Spleen (tissue), 7 donors: ENCODE measurements around the gene RAB6A.

Source experiments
- CTCF ChIP-seq, 11 experiments: fragments of 200-600 bp in 7 of 11; fragments of 450-650 bp in 4 of 11; sonication (generic) in 4 of 11; IDR thresholded peaks in 8 of 11; conservative IDR thresholded peaks in 3 of 11; 1 replicate in 7 of 11; 2 replicates in 4 of 11; pipeline versions ENCODE4 v1.4.0 to v1.8.0; 2016 to 2021; ENCODE audit warnings: antibody characterized with exemption in 11 of 11, inconsistent platforms in 4 of 11, mild to moderate bottlenecking in 1 of 11
- POLR2A ChIP-seq, 3 donors: fragments of 450-650 bp; IDR thresholded peaks; one replicate each; pipeline ENCODE4 v1.5.1; 2017; ENCODE audit warnings: antibody characterized with exemption in 3 of 3, mild to moderate bottlenecking in 1 of 3
- donor health status: DM: no; HTN: no; CAD: no; lungs with moderate emphysema.
- donor health status: DM: no; HTN: no; CAD: no.
- donor health status: DM: no; HTN: no; CAD: no.

GRCh38 chr11:73651661-73652045 lies 109.2 kb downstream of the RAB6A start:
- TF ChIP-seq CTCF (IDR thresholded peaks at IDR 0.05 in 8 of 11, conservative IDR thresholded peaks at IDR 0.05 in 3 of 11) (no peak), POLR2A (IDR thresholded peaks at IDR 0.05) (no peak)
